GM19035 (cell line): ENCODE measurements around the gene HOXA6.

Experiments used
- ATAC-seq: cut with Tn5 transposase; IDR thresholded peaks from one replicate; pipeline ENCODE4 v1.9.1; 2021; ENCODE audit not compliant: unreplicated experiment

Gene HOXA6

DNA sequence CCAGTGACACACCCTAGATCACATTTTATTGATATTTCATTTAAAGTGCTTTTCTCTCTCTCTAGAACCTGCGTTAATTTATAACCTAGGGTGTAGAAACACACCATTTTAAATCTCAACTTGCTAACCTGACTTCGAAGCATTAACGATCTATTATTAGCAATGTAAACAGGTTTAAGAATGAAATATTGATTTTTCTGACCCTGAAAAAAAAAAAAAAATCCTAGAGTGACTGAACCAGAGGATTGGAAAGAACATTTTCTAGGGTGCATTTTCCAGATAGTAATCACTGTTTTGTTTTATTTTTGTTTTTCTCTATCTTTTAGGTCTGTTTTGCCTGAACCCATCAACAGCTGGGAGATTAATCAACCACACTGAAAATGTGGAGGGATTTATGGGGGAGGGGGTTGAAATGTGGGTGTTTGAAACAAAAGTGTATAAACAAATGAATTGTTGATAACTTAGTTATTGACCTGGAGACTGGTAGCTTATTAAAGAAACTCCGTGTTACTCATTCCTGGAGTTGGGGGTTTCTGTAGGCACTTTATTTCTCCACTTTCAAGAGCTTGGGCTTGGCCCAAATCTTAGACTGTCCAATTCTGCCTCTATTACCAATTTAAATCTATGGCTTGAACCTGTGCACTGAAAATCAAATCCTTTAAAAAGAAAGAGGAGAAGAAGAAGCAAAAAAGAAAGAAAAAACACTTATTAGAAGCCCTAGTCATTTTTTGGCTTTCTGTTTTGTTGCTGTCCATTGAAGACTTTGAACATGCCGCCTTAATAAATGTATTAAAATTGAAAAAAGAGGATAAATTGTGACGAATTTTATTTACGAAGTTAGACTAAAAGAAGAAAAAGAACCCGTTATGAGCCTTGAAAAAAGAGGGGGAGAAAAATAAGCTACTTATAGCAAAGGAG lies 47.9 kb downstream of the HOXA6 start:
- ATAC-seq = no peak

DNA sequence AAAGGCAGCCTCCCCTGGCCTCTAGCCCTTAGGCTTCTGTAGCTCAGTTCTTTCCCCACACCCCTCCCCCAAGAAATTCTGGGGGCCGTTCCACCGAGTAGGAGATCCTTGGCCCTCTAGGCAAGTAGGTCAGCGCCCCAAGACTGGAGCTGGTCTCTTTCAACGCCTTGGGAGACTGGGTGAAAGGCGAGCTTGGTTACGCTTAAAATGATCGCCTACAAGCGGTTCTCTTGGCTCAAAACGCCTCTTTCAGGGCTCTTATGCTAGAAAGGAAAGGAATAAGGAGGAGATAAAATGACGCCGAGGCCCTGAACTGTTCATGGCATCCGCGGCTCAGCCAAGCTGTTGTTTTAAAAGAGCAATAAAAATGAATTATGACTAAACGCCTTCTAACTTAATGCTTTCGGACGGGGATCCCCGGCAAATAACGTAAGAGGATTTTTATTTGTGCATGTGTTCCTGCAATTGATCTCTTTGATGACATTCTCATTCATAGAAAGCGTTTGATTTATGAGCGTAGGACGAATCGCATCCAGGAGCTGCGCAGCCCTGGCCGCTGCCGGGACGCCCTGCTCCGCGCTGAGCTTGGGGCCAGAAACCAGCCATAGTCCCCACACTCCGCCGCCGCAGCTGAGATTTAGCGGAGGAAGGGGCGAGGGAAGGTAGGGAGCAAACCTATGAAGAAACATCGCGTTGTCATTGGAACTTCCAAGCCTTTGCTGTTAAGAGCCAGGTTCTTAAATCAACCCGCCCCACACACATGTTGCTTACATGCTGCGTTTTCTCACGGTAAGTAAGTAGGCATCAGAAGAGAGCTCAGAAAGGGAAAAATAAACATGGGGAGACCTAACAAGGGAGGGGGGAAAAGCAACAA lies 48.8 kb downstream of the HOXA6 start:
- ATAC-seq = no peak

DNA sequence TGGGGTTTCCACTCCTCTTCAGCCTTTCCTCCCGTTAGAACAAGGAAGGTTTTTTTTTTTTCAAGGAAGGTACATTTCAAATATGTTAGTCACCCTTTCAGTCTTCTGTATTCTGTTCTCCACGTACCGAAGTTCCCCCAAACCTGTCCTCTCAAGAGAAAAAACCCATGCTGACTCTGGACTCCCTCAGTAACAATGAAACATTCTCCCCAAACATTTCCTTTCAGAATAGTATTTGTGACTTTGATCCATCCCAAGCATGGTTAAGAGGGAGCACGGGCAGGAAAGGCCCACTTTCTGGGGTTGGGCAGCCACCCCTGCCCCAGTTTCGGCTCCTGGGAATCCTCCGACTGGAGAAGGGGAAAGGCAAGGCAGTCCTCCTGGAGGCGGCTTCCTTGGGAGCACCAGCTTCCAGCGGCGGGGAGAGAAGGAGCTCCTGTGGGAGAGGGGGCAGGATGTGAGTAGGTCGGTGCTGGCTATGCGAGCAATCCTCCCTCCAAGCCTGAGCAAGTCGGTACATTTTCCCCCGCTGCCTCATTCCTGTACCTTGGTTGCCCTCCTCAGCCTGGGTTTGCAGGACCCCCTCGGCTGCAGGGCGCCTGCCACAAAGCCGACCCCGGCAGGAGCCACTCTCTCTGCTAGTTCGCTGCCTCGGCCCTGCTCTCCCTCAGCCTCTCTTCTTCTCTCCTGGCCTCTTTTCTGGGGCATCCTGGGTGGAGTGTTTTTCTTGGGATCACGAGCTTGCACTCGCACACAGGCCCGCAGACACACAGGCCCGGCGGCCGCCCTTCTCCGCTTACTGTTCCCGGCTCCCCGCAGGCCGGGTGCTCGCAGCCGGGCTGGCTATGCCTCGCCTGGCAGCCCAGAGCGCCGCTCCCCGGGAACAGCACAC lies 49.6 kb downstream of the HOXA6 start:
- no peak for ATAC-seq

DNA sequence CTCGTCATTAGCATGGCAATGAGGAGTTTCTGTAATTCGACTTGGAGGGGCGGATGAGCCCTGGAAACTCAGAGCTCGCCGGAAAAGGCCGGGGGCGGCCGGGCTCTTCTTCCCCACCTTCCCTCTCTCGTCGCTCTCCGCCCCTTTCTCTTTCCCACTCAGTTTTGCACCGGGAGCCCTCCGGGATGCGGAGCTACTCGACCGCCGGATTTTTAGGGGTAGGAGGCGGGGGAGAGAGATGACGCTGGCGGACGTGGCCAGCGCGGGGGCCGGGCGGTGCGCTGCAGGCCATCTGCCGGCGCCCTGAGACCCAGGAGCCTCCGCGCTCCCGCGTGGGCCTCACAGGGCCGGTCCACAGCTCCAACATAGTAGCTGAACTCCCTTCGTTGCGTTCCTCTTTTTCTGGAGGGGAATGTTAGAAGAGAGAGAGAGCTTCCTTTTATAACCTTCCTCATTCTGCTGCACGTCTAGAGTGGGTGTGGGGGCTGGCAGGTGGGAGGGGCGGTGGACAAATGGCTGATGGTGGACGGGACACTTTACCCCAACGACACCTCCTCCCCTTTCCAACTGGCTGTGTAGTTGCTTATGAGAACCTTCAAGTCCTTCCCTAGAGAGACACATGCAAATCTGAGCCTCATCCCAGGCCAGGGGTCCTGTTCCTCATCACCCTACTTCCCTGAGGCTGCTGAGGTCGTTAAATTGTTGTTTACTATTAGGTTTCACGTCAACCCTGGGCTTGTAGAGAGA lies 50.6 kb downstream of the HOXA6 start:
- no peak for ATAC-seq

DNA sequence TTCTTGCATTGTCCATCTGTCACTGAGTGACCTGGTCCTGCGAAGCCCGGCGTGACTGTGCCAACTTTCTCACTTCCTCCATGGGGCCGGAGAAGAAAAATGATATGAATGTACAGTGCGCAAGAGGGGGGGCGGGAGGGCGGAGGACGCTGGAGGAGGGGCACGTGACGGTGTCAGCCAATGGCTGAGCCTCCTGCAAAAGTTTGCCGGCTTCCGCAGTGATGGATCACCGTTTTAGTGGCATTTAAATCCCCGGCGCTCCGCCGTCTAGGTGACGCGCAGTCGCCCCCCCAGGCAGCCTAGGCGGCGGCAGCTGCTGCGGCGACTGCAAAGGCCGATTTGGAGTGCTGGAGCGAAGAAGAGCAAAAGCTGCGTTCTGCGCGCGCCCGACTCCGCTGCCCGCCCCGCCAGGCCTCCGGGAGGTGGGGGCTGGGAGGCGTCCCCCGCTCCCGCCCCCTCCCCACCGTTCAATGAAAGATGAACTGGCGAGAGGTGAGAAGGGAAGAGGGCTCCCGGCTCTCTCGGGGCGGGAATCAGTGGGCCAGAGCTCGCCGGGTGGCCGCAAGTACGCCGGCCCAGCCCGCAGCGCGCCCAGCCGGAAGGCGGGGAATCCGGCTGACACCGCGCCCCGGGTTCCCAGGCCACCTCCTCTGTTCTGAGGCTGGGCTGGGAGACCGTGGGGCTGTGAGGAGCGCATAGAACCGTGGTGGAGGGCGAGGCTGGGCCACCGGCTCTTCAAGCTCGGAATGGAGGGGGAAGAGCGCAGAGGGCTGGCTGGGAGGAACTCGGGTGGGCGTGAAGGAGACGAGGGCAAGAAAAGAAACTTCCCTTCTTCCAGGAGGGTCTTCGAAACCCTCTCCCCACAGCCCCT lies 51.4 kb downstream of the HOXA6 start, which contains the start of gene HOXA1:
Gene HOXA1 (minus strand): TSS at position 104 of the 871 bp plus-strand sequence. CDS start 88 bp downstream, at position 16.
- ATAC-seq = peak; percentile 92
